PC-3 (cell line): ENCODE results near the gene VWA7. TPM values are rescaled to one million over a fixed set of nuclear protein-coding genes. Genes with fewer than 3 reads are reported as not detected.

Source experiments
- ATAC-seq: fragments of 200-7000 bp; cut with Tn5 transposase; 2 replicates; pipeline ENCODE4 v1.9.1; 2020; ENCODE audit warnings: mild to moderate bottlenecking, moderate library complexity
- BruUV-seq: library from RNA; stranded (reverse); fragments of 400-500 nt; replicated peaks from 2 replicates; lab custom pipeline; 2021; lab: Mats Ljungman, UMichigan
- CTCF ChIA-PET: fragments of 300-600 bp; sonication (Branson Sonifier 250); formaldehyde crosslinking; loops from one replicate; lab custom pipeline; 2022; ENCODE audit warnings: antibody characterized with exemption; lab: Charles Lee
- POLR2A ChIA-PET: fragments of 300-600 bp; sonication (Branson Sonifier 250); formaldehyde crosslinking; loops from one replicate; lab custom pipeline; 2022; ENCODE audit warnings: antibody characterized with exemption; ENCODE audit not compliant: unreplicated experiment; lab: Charles Lee
- DNase-seq: peaks from one replicate; pipeline ENCODE4 v3.0.0-alpha.2; 2015
- H2AFZ ChIP-seq: fragments of 300-600 bp; sonication (generic); 2 replicates; pipeline ENCODE4 v1.6.0; 2016; ENCODE audit warnings: antibody characterized with exemption, low read length
- H3F3A ChIP-seq: fragments of 300-600 bp; sonication (generic); one replicate; pipeline ENCODE4 v1.6.0; 2017; ENCODE audit warnings: antibody characterized with exemption, low read length, control low read depth, mild to moderate bottlenecking; ENCODE audit not compliant: unreplicated experiment
- H3K27ac ChIP-seq: fragments of 300-600 bp; sonication (generic); 2 replicates; pipeline ENCODE4 v1.5.1; 2016; ENCODE audit warnings: mild to moderate bottlenecking, low read length
- H3K27me3 ChIP-seq: fragments of 300-600 bp; sonication (generic); 2 replicates; pipeline ENCODE4 v1.6.1; 2016; ENCODE audit warnings: low read length, mixed read lengths
- H3K36me3 ChIP-seq: fragments of 300-600 bp; sonication (generic); 2 replicates; pipeline ENCODE4 v1.6.1; 2016; ENCODE audit warnings: low read depth, mixed run types, low read length, mixed read lengths
- H3K4me1 ChIP-seq: fragments of 300-600 bp; sonication (generic); 2 replicates; pipeline ENCODE4 v1.5.1; 2016; ENCODE audit warnings: low read length; ENCODE audit not compliant: insufficient read depth
- H3K4me2 ChIP-seq: fragments of 300-600 bp; sonication (generic); 2 replicates; pipeline ENCODE4 v1.6.0; 2016; ENCODE audit warnings: low read length
- H3K4me3 ChIP-seq: fragments of 300-600 bp; sonication (generic); 2 replicates; pipeline ENCODE4 v1.5.1; 2016; ENCODE audit warnings: mild to moderate bottlenecking, low read length, mixed read lengths
- H3K79me2 ChIP-seq: fragments of 300-600 bp; sonication (generic); 2 replicates; pipeline ENCODE4 v1.6.1; 2017; ENCODE audit warnings: low read length, mixed read lengths
- H3K9ac ChIP-seq: fragments of 300-600 bp; sonication (generic); 2 replicates; pipeline ENCODE4 v1.6.0; 2016; ENCODE audit warnings: mild to moderate bottlenecking, low read length
- H3K9me2 ChIP-seq: fragments of 300-600 bp; sonication (generic); replicated peaks from 2 replicates; pipeline ENCODE4 v1.6.1; 2016; ENCODE audit warnings: mixed run types, low read length, mixed read lengths
- H3K9me3 ChIP-seq: fragments of 300-600 bp; sonication (generic); 2 replicates; pipeline ENCODE4 v1.6.1; 2016; ENCODE audit warnings: low read length, mixed read lengths
- H4K20me1 ChIP-seq: fragments of 300-600 bp; sonication (generic); 2 replicates; pipeline ENCODE4 v1.6.1; 2016; ENCODE audit warnings: low read length, mixed read lengths
- CTCF ChIP-seq: fragments of 300-600 bp; sonication (generic); conservative IDR thresholded peaks from 2 replicates; pipeline ENCODE4 v1.5.1; 2017; ENCODE audit warnings: antibody characterized with exemption, low read depth, mild to moderate bottlenecking, low read length
- EZH2 ChIP-seq: fragments of 300-600 bp; sonication (generic); IDR thresholded peaks from one replicate; pipeline ENCODE4 v1.6.1; 2017; ENCODE audit warnings: antibody characterized with exemption, mild to moderate bottlenecking, low read length; ENCODE audit not compliant: unreplicated experiment
- EZH2phosphoT487 ChIP-seq: fragments of 300-600 bp; sonication (generic); IDR thresholded peaks from 2 replicates; pipeline ENCODE4 v1.6.1; 2018; ENCODE audit warnings: mild to moderate bottlenecking, antibody characterized with exemption, low read length, borderline replicate concordance
- intact Hi-C: fragments of 100-400 bp; cut with micrococcal nuclease; formaldehyde crosslinking; loops from 2 replicates; pipeline ENCODE4 v1.9.0; 2023
- total RNA-seq: library from RNA; depleted of rRNA; stranded (reverse); fragments of >200 nt; gene quantifications from 2 replicates; pipeline ENCODE4 v1.2.3, GENCODE V29; 2014

The VWA7 gene
- total RNA-seq, 1 experiment from 2014 or later, result 1.9 TPM

DNA sequence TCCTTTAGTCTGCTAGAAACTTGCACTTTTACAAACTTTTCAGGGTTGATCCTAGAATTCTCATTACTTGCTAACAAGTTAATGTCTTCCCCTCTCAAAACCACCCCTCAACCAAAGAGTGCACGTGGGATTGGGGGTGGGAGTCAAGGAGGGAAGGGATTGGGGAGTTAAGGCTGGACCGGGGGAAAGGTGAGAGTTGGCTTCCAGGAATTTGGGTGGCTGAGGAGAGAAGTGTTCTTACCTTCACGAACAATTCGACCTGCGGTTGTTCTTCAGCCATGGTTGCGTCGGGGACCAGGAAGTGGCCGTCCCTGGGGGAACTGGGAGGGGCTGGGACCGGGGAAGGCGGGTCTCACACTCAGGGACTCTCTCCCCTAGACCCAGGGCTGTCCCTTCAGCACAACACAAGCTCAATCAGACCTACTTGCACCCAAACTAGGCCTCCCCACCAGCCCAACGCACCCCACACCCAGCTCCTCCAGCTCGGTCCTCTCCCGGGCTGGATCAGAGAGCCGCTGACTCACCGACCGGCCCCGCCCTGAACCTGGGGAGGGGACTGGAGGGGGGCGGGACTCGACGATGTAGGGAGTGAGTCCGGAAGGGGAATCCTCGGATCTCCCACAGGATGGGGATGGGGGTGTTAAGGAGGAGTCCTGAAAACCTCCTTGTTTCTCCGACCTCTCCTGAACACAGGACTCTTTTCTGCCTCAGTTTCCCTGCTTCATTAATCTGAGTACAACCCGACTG is 40.9 kb downstream of the VWA7 start, which contains the start of gene CLIC1:
Gene CLIC1 (minus strand): TSS at position 510 of the 747 bp plus-strand sequence. CDS start 230 bp downstream, at position 280.
- Histone ChIP-seq H3K4me3 (peak within 1 kb of the TSS; percentile 85), H2AFZ (peak within 1 kb of the TSS; percentile 63), H3K9ac (peak within 1 kb of the TSS; percentile 91), H3K9me3 (no peaks in the 10 kb centered on the region), H3K36me3 (peaks cover 30% of the 10 kb centered on the region), H4K20me1 (peaks cover 13% of the 10 kb centered on the region), H3K27me3 (no peaks in the 10 kb centered on the region), H3F3A (no peaks in the 10 kb centered on the region), H3K79me2 (peaks cover 53% of the 10 kb centered on the region), H3K4me1 (peaks cover 53% of the 10 kb centered on the region), H3K9me2 (no peaks in the 10 kb centered on the region), H3K27ac (peak within 1 kb of the TSS; percentile 87), H3K4me2 (peak within 1 kb of the TSS; percentile 85)
- ATAC-seq (peak; percentile 39), DNase-seq (peak; percentile 83)
- ChIA-PET CTCF (no interaction called here), POLR2A (interaction anchor here (1.3 kb wide), 1 partner anchor 91 kb away, joined by 4 read pairs; the partner anchor contains the start of gene HSPA1B)
- intact Hi-C loops, result loop anchor here (5.0 kb wide), 2 partner anchors 81 to 96 kb away; partner anchors contain the start of genes HSPA1A and HSPA1L
- BruUV-seq, result TSS peak; percentile 76
- no peak for TF ChIP-seq CTCF
- no peak for TF ChIP-seq EZH2
- no peak for TF ChIP-seq EZH2phosphoT487

GRCh38 chr6:31734821-31735406 is 42.2 kb downstream of the VWA7 start:
- TF ChIP-seq EZH2phosphoT487 (no peak), EZH2 (no peak), CTCF (no peak)
- ATAC-seq, result peak; percentile 17
- H3K27me3 ChIP-seq, result no peaks in the 10 kb centered on the region
- peak overlapping the region; percentile 85 for H3K4me3 ChIP-seq
- peaks cover 41% of the 10 kb centered on the region for H3K79me2 ChIP-seq
- H3F3A ChIP-seq, result peaks cover 4% of the 10 kb centered on the region
- no peaks in the 10 kb centered on the region for H3K9me2 ChIP-seq
- no peak overlapping the region for H2AFZ ChIP-seq
- H3K9ac ChIP-seq, result peak overlapping the region; percentile 91
- H3K9me3 ChIP-seq, result no peaks in the 10 kb centered on the region
- peak overlapping the region; percentile 87 for H3K27ac ChIP-seq
- H4K20me1 ChIP-seq, result peaks cover 13% of the 10 kb centered on the region
- peaks cover 41% of the 10 kb centered on the region for H3K4me1 ChIP-seq
- intact Hi-C loops, result loop anchor here (5.0 kb wide), 2 partner anchors 82 to 97 kb away; partner anchors contain the start of genes HSPA1A and HSPA1L
- peaks cover 35% of the 10 kb centered on the region for H3K36me3 ChIP-seq
- no TSS peak for BruUV-seq
- H3K4me2 ChIP-seq, result peak overlapping the region; percentile 85
- CTCF ChIA-PET, result interaction anchor here (0.6 kb wide), 1 partner anchor 61 kb away, joined by 3 read pairs; no protein-coding TSS in a partner anchor
- DNase-seq, result peak; percentile 70
- POLR2A ChIA-PET, result interaction anchor here (1.3 kb wide), 1 partner anchor 92 kb away, joined by 4 read pairs; the partner anchor contains the start of gene HSPA1B
